ENCODE measurements around the gene NR2F1.
"Not testable (repeated sequence)": the region's sequence is repeated elsewhere in the genome, so short reads cannot be mapped to it uniquely, and the experiment has no call there.

The NR2F1 gene
- total RNA-seq: 0 reads per million in 3 experiments

GRCh38 chr5:93582677-93583438 is at the start of gene NR2F1:
Gene NR2F1 (plus strand): TSS chr5:93583222. CDS start chr5:93585024, 1,802 bp downstream.
- no peak for DNase-seq

- DNase-seq: no peak
Observed at GRCh38 chr5:93545872-93546271, 37.1 kb upstream of the NR2F1 start.

GRCh38 chr5:93549594-93549993 is 33.4 kb upstream of the NR2F1 start:
- DNase-seq: not testable (repeated sequence)

DNA sequence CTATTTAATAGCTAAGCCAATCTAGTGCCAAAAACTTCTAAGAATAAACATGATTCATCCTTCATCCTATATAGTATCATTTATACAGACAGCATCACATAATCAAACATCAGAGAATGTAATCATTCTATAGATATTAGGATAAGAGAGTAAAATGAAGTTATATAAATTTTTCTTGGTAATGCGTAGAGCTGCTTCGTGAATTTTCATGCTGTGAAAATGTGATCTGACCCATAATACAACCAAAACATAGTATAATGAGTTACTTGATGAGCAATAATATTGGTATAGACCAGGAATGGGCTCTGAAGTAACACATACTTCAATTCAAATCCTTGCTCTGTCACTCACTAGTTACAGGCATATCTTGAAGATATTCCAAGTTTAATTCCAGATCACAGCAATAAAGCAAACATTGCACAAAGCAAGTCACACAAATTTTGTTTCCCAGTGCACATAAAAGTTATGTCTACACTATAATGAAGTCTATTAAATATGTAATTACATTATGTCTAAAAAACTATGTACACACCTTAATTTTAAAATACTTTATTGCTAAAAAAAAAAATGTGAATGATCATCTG is 25.9 kb upstream of the NR2F1 start:
- DNase-seq: no peak

GRCh38 chr5:93566091-93566490 is 16.9 kb upstream of the NR2F1 start:
- no peak for DNase-seq

GRCh38 chr5:93567424-93567823 is 15.6 kb upstream of the NR2F1 start:
- no peak for DNase-seq

- no peak for DNase-seq
Observed at GRCh38 chr5:93569300-93570160, 13.5 kb upstream of the NR2F1 start.

- no peak for DNase-seq
Observed at GRCh38 chr5:93570294-93571113, 12.5 kb upstream of the NR2F1 start.

DNA sequence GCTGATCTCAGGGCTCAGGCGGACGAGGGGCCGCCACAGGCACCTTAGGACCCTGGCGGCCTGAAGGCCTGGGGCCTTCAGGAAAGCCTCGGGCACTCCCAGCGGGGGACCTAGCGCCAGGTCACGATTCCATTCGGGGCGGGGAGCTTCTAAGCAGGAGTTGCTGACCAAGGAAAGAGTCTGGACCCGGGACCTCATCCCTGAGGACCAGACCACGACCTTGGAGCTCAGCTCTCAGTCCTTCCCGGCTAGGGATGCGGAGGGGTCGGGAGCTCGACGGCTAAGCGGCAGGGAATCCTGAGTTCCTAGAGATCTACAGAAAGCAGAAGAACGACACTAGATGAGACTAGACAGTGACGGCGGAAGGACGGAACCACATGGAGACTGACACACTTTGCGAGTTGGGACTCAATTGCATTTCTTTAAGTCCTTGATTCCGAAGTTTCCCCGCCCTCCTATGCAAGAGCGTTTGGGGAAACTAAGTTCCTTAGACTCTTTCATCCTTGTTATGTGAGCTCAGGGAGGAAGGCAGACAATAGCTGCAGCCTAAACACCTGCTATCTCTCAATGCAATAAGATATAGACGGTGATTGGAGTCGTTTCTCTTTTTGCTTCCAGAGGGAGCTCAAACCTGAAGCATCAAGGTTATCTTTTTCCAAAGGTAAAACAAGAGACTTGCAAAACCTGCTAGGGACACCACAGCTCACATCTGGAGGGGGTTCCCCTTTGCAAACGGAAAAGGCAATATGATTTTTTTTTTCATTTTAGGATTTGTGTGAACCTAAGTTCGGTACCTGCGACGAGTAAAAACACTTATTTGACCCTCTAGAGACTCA is 11.7 kb upstream of the NR2F1 start:
- DNase-seq: no peak

GRCh38 chr5:93572101-93572607 is 10.9 kb upstream of the NR2F1 start:
- DNase-seq: no peak

GRCh38 chr5:93572608-93573353 is 10.2 kb upstream of the NR2F1 start:
- DNase-seq: no peak

DNA sequence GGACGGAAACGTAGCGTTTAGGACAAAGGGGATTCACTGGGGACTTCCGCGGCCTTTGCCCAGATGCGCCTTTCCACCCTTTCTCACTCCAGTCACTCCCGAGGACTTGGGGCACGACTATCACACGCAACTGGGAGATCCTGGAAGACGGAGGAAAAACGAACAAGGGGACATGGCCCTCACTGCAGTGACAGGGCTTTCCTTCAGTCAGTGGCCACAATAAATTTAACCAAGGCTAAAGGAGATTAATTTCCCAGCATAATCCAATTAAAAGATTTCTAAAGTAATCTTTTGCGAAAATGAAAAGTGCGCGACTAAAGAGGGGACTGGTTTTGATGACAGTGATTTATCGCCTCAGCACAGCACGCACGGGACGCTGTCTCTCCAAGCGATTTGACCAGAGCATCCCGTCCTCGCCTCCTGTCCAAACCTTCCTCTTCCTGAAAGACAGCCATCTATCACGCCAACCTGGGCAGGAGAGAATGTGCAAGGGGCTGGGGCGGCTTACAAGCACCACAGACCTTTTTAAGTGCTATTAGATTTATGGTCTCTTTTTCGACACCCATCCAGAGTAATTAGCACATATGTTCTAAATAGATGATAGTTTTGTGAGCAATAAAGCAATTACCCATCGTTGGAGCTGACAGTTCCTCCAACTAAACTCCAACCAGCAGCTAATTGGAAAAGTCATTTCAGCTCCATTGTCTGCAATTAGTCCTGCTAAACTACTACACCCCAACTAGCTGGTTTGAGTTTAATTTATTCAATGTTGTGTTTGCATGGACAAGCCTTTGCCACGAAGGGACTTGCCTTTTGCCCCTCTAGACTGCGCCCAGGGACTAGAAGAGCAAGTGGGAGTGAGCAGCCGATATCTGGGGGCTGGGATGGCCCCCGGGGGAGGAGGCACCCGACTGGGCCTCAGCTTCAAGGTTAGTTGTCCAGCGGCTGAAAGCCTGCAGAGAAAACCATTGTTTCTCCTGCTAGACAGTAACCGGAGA is 9.4 kb upstream of the NR2F1 start:
- no peak for DNase-seq

DNA sequence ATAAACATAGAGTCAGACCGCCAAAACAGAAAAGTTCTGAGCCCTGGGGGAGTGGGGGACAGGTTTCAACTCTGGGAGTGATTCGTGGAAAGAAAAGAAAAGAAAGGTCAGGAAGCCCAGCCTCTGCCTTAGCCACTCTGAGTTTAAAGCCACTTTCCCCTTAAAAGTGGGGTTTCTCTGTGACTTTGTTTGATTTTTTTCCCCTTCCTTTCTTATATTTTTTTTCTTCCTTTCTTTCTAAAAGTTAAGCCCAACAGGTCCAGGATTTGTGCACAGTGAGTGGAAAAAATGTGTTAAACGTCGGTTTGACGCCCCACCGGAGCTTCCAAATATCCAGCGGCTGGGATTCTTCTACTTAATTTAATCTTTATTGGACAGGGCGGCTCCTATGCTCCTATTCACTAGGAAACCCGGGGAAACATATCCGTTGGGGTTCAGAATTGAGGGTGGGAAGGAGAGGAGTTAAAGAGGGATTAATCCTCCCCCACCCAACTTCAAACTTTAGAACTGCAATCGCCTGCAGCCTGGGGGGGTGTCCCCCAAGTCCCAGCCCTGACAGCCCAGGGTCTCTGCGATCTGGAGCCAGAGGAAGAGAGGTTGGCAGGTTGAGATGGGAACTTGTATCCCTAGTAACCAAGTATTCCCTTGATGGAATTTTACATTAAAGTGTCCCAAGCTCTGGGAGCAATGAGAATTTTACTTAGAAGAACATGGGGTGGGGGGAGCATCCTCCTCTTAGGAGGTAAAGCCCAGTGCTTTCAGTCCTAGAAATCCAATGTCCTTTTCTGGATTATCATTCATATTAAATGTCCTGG is 8.3 kb upstream of the NR2F1 start:
- no peak for DNase-seq

DNA sequence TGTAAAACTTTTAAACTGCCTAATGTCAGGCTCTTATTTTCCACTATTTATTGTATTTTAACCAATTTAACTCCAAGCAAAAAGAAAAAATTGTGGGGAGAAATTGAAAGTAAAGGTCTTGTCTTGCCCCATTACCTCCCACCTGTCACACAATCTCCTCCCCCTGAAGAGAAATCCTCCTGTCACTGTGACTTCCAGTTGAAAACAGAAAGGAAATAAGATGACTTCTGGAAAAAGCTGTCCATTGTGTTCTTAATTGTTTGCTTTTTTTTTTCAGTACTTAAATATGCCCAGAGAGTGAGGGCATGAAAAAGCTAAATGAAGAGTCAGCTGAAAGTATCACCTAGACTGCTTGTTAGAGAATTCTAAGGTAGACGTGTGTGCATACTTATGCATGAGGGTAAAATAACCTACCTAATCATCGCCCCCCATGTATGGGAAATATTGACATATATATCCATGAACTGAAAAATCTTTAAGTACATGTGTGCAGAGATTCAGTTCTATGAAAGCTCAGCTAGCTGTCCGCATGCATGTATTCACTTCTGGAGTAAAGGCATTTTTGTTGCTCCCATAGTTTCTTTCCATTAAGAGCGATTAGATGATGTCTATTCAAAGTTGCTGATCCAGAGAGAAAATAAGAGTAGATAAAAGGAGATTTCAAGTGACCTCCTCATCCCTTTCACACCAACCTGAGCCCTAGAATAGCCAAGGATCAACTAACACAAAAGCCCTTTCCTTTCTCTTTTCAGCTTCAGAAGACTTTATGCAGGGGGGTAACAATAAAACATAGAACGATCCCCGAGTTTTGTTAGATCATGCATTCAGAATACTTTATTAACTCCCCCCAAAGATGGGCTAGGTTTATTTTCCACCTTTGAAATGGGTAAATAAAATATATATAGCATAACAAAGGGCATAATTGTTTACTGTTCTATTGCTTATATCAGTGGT is 7.3 kb upstream of the NR2F1 start:
- DNase-seq: no peak

GRCh38 chr5:93576994-93577853 is 5.8 kb upstream of the NR2F1 start:
- no peak for DNase-seq

All from central memory CD4-positive, alpha-beta T cell (primary cell).